Measurements from ENCODE around the gene LRP1B. TPM values are rescaled to one million over a fixed set of nuclear protein-coding genes. Genes with fewer than 3 reads are reported as not detected.

Gene LRP1B
- polyA plus RNA-seq, 1 of the 3 experiments (the other 2 are of a cell fraction) = 0.28 TPM

DNA sequence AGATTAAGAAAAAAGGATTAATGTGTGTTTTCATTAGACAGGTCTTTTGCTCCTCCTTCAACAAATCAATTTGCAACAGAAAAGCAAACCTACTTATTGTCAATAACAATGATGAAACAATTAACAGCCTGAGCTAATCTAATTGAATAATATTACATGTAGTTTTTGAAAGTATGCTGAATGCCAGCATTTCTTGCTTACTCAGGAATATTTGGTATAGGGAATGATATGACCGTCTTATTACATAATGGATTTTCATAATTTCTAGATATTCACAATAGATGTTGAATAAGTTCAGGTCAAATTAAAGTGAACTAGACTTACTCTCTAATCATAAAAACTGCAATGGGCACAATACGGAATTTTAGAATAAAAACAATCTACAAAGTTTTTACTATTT is 1856.9 kb downstream of the LRP1B start:
- Histone ChIP-seq H3K4me2 (no peak overlapping the region), H3K9me2 (no peaks in the 10 kb centered on the region), H3K27ac (ENCODE audit: low read depth in 2 of 2, low read length in 1 of 2) (no peak overlapping the region), H3K9ac (no peak overlapping the region), H3K36me3 (replicated peaks in 1 of 2; ENCODE audit: control insufficient read depth in 1 of 2, insufficient read depth in 2 of 2, low read length in 1 of 2) (no peaks in the 10 kb centered on the region), H3F3A (replicated peaks; ENCODE audit: insufficient read depth) (no peaks in the 10 kb centered on the region), H3K4me1 (ENCODE audit: control insufficient read depth in 1 of 2, insufficient read depth in 2 of 2, low read depth in 1 of 2, low read length in 1 of 2) (peaks cover 0 to 2% of the 10 kb centered on the region in 2 experiments; a peak in 2 of 4 replicates), H3K4me3 (ENCODE audit: low read depth in 2 of 2, low read length in 1 of 2) (no peak overlapping the region), H3K79me2 (ENCODE audit: insufficient read depth) (no peaks in the 10 kb centered on the region), H4K20me1 (ENCODE audit: insufficient read depth) (no peaks in the 10 kb centered on the region), H3K9me3 (no peaks in the 10 kb centered on the region), H3K27me3 (ENCODE audit: insufficient read depth) (no peaks in the 10 kb centered on the region), H2AFZ (ENCODE audit: low read depth) (no peak overlapping the region)
- 84% methylated on average over 2 of the region's 2 CpGs for WGBS (ENCODE audit: low lambda C conversion rate)
- no peak for TF ChIP-seq NRF1 (IDR thresholded peaks at IDR 0.05; ENCODE audit: low read depth, low read length)
- TF ChIP-seq EP300 (IDR thresholded peaks at IDR 0.05; ENCODE audit: borderline replicate concordance in 1 of 2, low read depth in 1 of 2, low read length in 1 of 2) = no peak
- no peak for TF ChIP-seq SIN3A (IDR thresholded peaks at IDR 0.05; ENCODE audit: borderline replicate concordance, low read depth, low read length)
- TF ChIP-seq, protein P1, sequence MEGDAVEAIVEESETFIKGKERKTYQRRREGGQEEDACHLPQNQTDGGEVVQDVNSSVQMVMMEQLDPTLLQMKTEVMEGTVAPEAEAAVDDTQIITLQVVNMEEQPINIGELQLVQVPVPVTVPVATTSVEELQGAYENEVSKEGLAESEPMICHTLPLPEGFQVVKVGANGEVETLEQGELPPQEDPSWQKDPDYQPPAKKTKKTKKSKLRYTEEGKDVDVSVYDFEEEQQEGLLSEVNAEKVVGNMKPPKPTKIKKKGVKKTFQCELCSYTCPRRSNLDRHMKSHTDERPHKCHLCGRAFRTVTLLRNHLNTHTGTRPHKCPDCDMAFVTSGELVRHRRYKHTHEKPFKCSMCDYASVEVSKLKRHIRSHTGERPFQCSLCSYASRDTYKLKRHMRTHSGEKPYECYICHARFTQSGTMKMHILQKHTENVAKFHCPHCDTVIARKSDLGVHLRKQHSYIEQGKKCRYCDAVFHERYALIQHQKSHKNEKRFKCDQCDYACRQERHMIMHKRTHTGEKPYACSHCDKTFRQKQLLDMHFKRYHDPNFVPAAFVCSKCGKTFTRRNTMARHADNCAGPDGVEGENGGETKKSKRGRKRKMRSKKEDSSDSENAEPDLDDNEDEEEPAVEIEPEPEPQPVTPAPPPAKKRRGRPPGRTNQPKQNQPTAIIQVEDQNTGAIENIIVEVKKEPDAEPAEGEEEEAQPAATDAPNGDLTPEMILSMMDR (IDR thresholded peaks at IDR 0.05) = no peak
- no peak for TF ChIP-seq JUND (IDR thresholded peaks at IDR 0.05)
- TF ChIP-seq, protein P2, sequence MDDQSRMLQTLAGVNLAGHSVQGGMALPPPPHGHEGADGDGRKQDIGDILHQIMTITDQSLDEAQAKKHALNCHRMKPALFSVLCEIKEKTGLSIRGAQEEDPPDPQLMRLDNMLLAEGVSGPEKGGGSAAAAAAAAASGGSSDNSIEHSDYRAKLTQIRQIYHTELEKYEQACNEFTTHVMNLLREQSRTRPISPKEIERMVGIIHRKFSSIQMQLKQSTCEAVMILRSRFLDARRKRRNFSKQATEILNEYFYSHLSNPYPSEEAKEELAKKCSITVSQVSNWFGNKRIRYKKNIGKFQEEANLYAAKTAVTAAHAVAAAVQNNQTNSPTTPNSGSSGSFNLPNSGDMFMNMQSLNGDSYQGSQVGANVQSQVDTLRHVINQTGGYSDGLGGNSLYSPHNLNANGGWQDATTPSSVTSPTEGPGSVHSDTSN (IDR thresholded peaks at IDR 0.05) = no peak
- TF ChIP-seq GATA2 (CRISPR knock-in tag; IDR thresholded peaks at IDR 0.05) = no peak
- POLR2A ChIA-PET = no interaction called here
- CTCF ChIA-PET = no interaction called here
- DNase-seq = no peak

DNA sequence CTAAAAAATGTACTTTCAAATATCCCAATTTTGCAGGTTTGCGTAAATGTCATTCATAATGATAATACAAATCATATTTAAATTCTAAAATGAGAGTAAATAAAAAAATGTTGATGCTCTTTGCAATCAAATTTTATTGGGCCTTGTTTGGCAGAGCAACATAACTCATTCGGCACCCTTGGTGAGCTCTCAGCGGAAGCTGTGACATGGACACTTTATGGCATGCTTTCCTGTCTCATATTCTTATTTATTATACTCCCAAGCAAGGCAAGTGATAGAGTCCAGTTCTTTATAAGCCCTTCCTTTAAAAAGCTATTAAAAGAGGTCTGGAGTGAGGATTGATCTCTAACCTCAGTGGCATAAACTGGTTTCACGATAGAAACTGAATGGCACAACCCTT is 1857.4 kb downstream of the LRP1B start:
- Histone ChIP-seq H3K4me1 (ENCODE audit: control insufficient read depth in 1 of 2, insufficient read depth in 2 of 2, low read depth in 1 of 2, low read length in 1 of 2) (peaks cover 0 to 2% of the 10 kb centered on the region in 2 experiments; a peak in 2 of 4 replicates), H3K36me3 (replicated peaks in 1 of 2; ENCODE audit: control insufficient read depth in 1 of 2, insufficient read depth in 2 of 2, low read length in 1 of 2) (no peaks in the 10 kb centered on the region), H3K4me3 (ENCODE audit: low read depth in 2 of 2, low read length in 1 of 2) (no peak overlapping the region), H3K4me2 (no peak overlapping the region), H3K9ac (no peak overlapping the region), H4K20me1 (ENCODE audit: insufficient read depth) (no peaks in the 10 kb centered on the region), H3K9me3 (no peaks in the 10 kb centered on the region), H2AFZ (ENCODE audit: low read depth) (no peak overlapping the region), H3K27ac (ENCODE audit: low read depth in 2 of 2, low read length in 1 of 2) (no peak overlapping the region), H3K79me2 (ENCODE audit: insufficient read depth) (no peaks in the 10 kb centered on the region), H3F3A (replicated peaks; ENCODE audit: insufficient read depth) (no peaks in the 10 kb centered on the region), H3K9me2 (no peaks in the 10 kb centered on the region), H3K27me3 (ENCODE audit: insufficient read depth) (no peaks in the 10 kb centered on the region)
- TF ChIP-seq GATA2 (CRISPR knock-in tag; IDR thresholded peaks at IDR 0.05) (no peak), ELF1 (IDR thresholded peaks at IDR 0.05) (no peak), TEAD4 (IDR thresholded peaks at IDR 0.05; ENCODE audit: borderline replicate concordance, insufficient read depth) (no peak), RXRA (IDR thresholded peaks at IDR 0.05; ENCODE audit: borderline replicate concordance, low read depth) (no peak), CHD2 (IDR thresholded peaks at IDR 0.05; ENCODE audit: low read length, partially characterized antibody) (no peak), NRF1 (IDR thresholded peaks at IDR 0.05; ENCODE audit: low read depth, low read length) (no peak), MEF2A (IDR thresholded peaks at IDR 0.05; ENCODE audit: borderline replicate concordance, low read depth) (no peak), RCOR1 (IDR thresholded peaks at IDR 0.05; ENCODE audit: low read length) (no peak), JUND (IDR thresholded peaks at IDR 0.05) (no peak), FOXJ3 (CRISPR knock-in tag; IDR thresholded peaks at IDR 0.05) (no peak), RAD21 (IDR thresholded peaks at IDR 0.05; ENCODE audit: low read length) (no peak)
- TF ChIP-seq, protein P2 (IDR thresholded peaks at IDR 0.05) = no peak
- TF ChIP-seq, protein P1 (IDR thresholded peaks at IDR 0.05) = no peak
- TF ChIP-seq, protein P3, sequence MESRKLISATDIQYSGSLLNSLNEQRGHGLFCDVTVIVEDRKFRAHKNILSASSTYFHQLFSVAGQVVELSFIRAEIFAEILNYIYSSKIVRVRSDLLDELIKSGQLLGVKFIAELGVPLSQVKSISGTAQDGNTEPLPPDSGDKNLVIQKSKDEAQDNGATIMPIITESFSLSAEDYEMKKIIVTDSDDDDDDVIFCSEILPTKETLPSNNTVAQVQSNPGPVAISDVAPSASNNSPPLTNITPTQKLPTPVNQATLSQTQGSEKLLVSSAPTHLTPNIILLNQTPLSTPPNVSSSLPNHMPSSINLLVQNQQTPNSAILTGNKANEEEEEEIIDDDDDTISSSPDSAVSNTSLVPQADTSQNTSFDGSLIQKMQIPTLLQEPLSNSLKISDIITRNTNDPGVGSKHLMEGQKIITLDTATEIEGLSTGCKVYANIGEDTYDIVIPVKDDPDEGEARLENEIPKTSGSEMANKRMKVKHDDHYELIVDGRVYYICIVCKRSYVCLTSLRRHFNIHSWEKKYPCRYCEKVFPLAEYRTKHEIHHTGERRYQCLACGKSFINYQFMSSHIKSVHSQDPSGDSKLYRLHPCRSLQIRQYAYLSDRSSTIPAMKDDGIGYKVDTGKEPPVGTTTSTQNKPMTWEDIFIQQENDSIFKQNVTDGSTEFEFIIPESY (IDR thresholded peaks at IDR 0.05; ENCODE audit: borderline replicate concordance, low read depth) = no peak
- TF ChIP-seq, protein P4, sequence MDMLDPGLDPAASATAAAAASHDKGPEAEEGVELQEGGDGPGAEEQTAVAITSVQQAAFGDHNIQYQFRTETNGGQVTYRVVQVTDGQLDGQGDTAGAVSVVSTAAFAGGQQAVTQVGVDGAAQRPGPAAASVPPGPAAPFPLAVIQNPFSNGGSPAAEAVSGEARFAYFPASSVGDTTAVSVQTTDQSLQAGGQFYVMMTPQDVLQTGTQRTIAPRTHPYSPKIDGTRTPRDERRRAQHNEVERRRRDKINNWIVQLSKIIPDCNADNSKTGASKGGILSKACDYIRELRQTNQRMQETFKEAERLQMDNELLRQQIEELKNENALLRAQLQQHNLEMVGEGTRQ (IDR thresholded peaks at IDR 0.05; ENCODE audit: borderline replicate concordance, low read depth, low read length) = no peak
- WGBS (ENCODE audit: low lambda C conversion rate) = 85% methylated on average over 4 of the region's 4 CpGs
- no peak for DNase-seq
- POLR2A ChIA-PET = no interaction called here
- CTCF ChIA-PET = no interaction called here
